A549 (cell line): Measurements from ENCODE around the gene ATP6V1F. TPM values are rescaled to one million over a fixed set of nuclear protein-coding genes. Genes with fewer than 3 reads are reported as not detected.

Experiments
- ATAC-seq, 2 experiments: fragments of 200-7000 bp in 1 of 2; fragments of >200 bp in 1 of 2; cut with Nextera tagmentation in 1 of 2; cut with Tn5 transposase in 1 of 2; 3 replicates each; pipeline versions ENCODE4 v1.8.0 to v1.9.1; 2018 to 2020; ENCODE audit warnings: mild to moderate bottlenecking in 1 of 2, moderate library complexity in 1 of 2
- CTCF ChIA-PET: fragments of 300-600 bp; sonication (Branson Sonifier 250); formaldehyde crosslinking; extraction: SDS; loops from one replicate; lab custom pipeline; 2021; ENCODE audit warnings: antibody characterized with exemption, inconsistent platforms; lab: Yijun Ruan, JAX
- POLR2A ChIA-PET: fragments of 350-600 bp; formaldehyde crosslinking; extraction: SDS; loops from one replicate; lab custom pipeline; 2021; ENCODE audit warnings: antibody characterized with exemption, inconsistent platforms; lab: Yijun Ruan, JAX
- DNase-seq, 2 experiments: peaks; one replicate each; pipeline versions ENCODE4 v3.0.0 to v3.0.0-alpha.2; 2011 to 2016; ENCODE audit warnings: low read depth in 1 of 2, low spot score in 1 of 2
- FAIRE-seq: peaks from 2 replicates; lab custom pipeline; 2011; peaks lifted over from hg19 to GRCh38; lab: Jason Lieb, UNC
- H3K27ac ChIP-seq, 2 experiments: fragments of >200 bp; sonication (Bioruptor Twin); formaldehyde crosslinking; 3 replicates each; pipeline ENCODE4 v1.5.1; 2016 to 2017
- H3K4me1 ChIP-seq: fragments of >200 bp; sonication (Bioruptor Twin); formaldehyde crosslinking; 3 replicates; pipeline ENCODE4 v1.6.1; 2016
- H3K4me2 ChIP-seq: fragments of >200 bp; sonication (Bioruptor Twin); formaldehyde crosslinking; 3 replicates; pipeline ENCODE4 v1.6.1; 2016
- H3K4me3 ChIP-seq: fragments of >200 bp; sonication (Bioruptor Twin); formaldehyde crosslinking; 3 replicates; pipeline ENCODE4 v1.5.1; 2016
- H3K9me3 ChIP-seq: fragments of >200 bp; sonication (Bioruptor Twin); formaldehyde crosslinking; 3 replicates; pipeline ENCODE4 v1.6.1; 2016
- CBX8 ChIP-seq: fragments of 200-600 bp; sonication (generic); IDR thresholded peaks from 2 replicates; pipeline ENCODE4 v1.6.1; 2016
- EHF ChIP-seq: fragments of 250-450 bp; sonication (Bioruptor Pico); IDR thresholded peaks from 2 replicates; pipeline ENCODE4 v1.5.0; 2020; ENCODE audit warnings: mild to moderate bottlenecking
- EHMT2 ChIP-seq: fragments of 200-600 bp; sonication (generic); IDR thresholded peaks from 2 replicates; pipeline ENCODE4 v1.6.1; 2016; ENCODE audit warnings: antibody characterized with exemption, low read depth, mild to moderate bottlenecking, moderate library complexity
- ESRRA ChIP-seq: fragments of 150-350 bp; IDR thresholded peaks from 2 replicates; pipeline ENCODE4 v1.6.1; 2014; ENCODE audit warnings: mild to moderate bottlenecking, low read length, borderline replicate concordance
- HEYL ChIP-seq: fragments of 250-450 bp; sonication (Bioruptor Pico); IDR thresholded peaks from 2 replicates; pipeline ENCODE4 v1.8.0; 2021; ENCODE audit warnings: mild to moderate bottlenecking, moderate library complexity
- HOXB5 ChIP-seq: fragments of 250-450 bp; sonication (Bioruptor Pico); IDR thresholded peaks from 2 replicates; pipeline ENCODE4 v1.5.0; 2020; ENCODE audit warnings: mild to moderate bottlenecking, moderate library complexity
- JUNB ChIP-seq: fragments of >200 bp; sonication (Bioruptor Twin); formaldehyde crosslinking; IDR thresholded peaks from 2 replicates; pipeline ENCODE4 v1.6.1; 2016
- KDM1A ChIP-seq: fragments of 200-600 bp; sonication (generic); IDR thresholded peaks from 2 replicates; pipeline ENCODE4 v1.6.1; 2016; ENCODE audit warnings: low read depth, mild to moderate bottlenecking
- KDM5A ChIP-seq: fragments of 200-600 bp; sonication (generic); IDR thresholded peaks from 2 replicates; pipeline ENCODE4 v1.6.1; 2016; ENCODE audit warnings: antibody characterized with exemption, mild to moderate bottlenecking
- MYC ChIP-seq: IDR thresholded peaks from 2 replicates; pipeline ENCODE4 v1.6.1; 2012; ENCODE audit warnings: mild to moderate bottlenecking, inconsistent platforms, low read length, improper control_type of control experiment, borderline replicate concordance
- NFE2L2 ChIP-seq: fragments of 150-350 bp; conservative IDR thresholded peaks from 2 replicates; pipeline ENCODE4 v1.6.1; 2014; ENCODE audit warnings: low read length
- NPAS2 ChIP-seq: fragments of 250-450 bp; sonication (Bioruptor Pico); IDR thresholded peaks from 2 replicates; pipeline ENCODE4 v1.8.0; 2022; ENCODE audit warnings: mild to moderate bottlenecking, moderate library complexity, borderline replicate concordance
- PHF8 ChIP-seq: fragments of 200-600 bp; sonication (generic); IDR thresholded peaks from 2 replicates; pipeline ENCODE4 v1.6.1; 2016; ENCODE audit warnings: low read depth, mild to moderate bottlenecking, antibody characterized with exemption, moderate library complexity, borderline replicate concordance
- RAD21 ChIP-seq, 2 experiments: fragments of >200 bp in 1 of 2; sonication (Bioruptor Twin) in 1 of 2; formaldehyde crosslinking in 1 of 2; IDR thresholded peaks in 1 of 2; conservative IDR thresholded peaks in 1 of 2; 2 replicates in 1 of 2; 3 replicates in 1 of 2; pipeline ENCODE4 v1.6.1; 2012 to 2018; ENCODE audit warnings: inconsistent platforms in 1 of 2
- RARB ChIP-seq: fragments of 250-450 bp; sonication (Bioruptor Pico); IDR thresholded peaks from 2 replicates; pipeline ENCODE4 v1.8.0; 2021; ENCODE audit warnings: mild to moderate bottlenecking, moderate library complexity
- SMC3 ChIP-seq: fragments of >200 bp; sonication (Bioruptor Twin); formaldehyde crosslinking; IDR thresholded peaks from 3 replicates; pipeline ENCODE4 v1.6.1; 2018; ENCODE audit warnings: inconsistent platforms
- TP53 ChIP-seq: fragments of 250-450 bp; sonication (Bioruptor Pico); IDR thresholded peaks from 2 replicates; pipeline ENCODE4 v1.5.0; 2021; ENCODE audit warnings: mild to moderate bottlenecking, moderate library complexity
- ZC3H11A ChIP-seq: fragments of 450-650 bp; IDR thresholded peaks from 2 replicates; pipeline ENCODE4 v1.6.1; 2014; ENCODE audit warnings: antibody characterized with exemption, mild to moderate bottlenecking
- ZNF302 ChIP-seq: fragments of 250-450 bp; sonication (Bioruptor Pico); IDR thresholded peaks from 2 replicates; pipeline ENCODE4 v1.9.0; 2021; ENCODE audit warnings: inconsistent platforms, mild to moderate bottlenecking, moderate library complexity
- WGBS: methylation state at CpG from one replicate; pipeline ENCODE4 v1.1.6; 2017; ENCODE audit errors: missing lambda C conversion rate; 5-methylcytosine and 5-hydroxymethylcytosine counted together
- polyA plus RNA-seq, 4 experiments: library from polyadenylated mRNA; depleted of rRNA in 3 of 4; stranded (reverse); fragments of >200 nt; fragmentation: RNase III in 1 of 4; extraction: RNeasy Plus Mini Kit Qiagen cat#74134 plus additional on column Dnase treatment in 1 of 4; gene quantifications; 2 replicates in 3 of 4; 3 replicates in 1 of 4; pipeline ENCODE4 v1.2.3, GENCODE V29; 2011 to 2017
- TF ChIP-seq, protein P1 (sequence below): fragments of >200 bp; sonication (Bioruptor Twin); formaldehyde crosslinking; IDR thresholded peaks from 3 replicates; pipeline ENCODE4 v1.5.1; 2016
- TF ChIP-seq, protein P2 (sequence below): fragments of 150-350 bp; IDR thresholded peaks from 2 replicates; pipeline ENCODE4 v1.6.1; 2014; ENCODE audit warnings: low read depth, mild to moderate bottlenecking, low read length
- TF ChIP-seq, protein P3 (sequence below): fragments of 200-600 bp; sonication (generic); IDR thresholded peaks from 2 replicates; pipeline ENCODE4 v1.6.1; 2016; ENCODE audit warnings: antibody characterized with exemption, mild to moderate bottlenecking, moderate library complexity

Gene ATP6V1F
- polyA plus RNA-seq, 2 of the 4 experiments (the other 2 are of a cell fraction) = 155 to 229 TPM

DNA sequence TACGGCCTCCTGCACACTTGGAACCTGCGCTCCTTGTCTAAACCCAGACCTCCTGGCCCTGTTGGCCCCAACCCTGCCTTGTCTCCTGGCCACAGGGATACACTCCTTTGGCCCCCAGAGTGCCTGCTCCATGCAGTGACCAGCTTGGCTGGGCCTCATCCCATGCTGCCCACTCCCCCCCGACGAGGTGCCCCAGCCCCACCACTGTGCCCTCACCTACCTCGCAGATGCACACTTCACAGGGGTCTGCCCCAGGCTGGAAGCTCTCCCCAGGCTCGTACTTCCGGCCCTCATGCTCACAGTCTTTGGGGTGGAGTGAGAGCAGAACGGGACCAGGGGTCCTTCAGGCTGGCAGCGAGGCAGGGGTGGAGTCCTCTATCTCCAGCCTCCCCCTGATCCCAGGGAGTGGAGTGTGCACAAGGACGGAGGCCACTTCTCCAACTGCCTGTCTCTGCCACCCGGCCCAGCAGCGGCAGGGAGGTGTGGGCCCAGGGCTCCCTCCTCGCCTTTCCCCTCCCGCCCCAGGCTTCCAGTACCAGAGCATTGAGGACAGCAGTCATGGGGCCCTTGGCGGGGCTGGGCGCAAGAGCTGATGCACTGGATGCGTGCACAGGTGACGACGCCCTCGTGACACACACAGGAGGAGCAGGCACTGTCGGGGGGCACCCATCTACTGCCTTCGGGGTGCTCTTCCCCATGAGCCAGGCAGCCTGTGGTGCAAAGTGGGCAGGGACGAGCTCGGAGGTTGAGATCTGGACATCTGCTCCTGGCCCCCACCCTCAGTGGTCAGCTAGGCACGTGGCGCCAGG lies 22.1 kb downstream of the ATP6V1F start (continued):
- TF ChIP-seq, protein P1, sequence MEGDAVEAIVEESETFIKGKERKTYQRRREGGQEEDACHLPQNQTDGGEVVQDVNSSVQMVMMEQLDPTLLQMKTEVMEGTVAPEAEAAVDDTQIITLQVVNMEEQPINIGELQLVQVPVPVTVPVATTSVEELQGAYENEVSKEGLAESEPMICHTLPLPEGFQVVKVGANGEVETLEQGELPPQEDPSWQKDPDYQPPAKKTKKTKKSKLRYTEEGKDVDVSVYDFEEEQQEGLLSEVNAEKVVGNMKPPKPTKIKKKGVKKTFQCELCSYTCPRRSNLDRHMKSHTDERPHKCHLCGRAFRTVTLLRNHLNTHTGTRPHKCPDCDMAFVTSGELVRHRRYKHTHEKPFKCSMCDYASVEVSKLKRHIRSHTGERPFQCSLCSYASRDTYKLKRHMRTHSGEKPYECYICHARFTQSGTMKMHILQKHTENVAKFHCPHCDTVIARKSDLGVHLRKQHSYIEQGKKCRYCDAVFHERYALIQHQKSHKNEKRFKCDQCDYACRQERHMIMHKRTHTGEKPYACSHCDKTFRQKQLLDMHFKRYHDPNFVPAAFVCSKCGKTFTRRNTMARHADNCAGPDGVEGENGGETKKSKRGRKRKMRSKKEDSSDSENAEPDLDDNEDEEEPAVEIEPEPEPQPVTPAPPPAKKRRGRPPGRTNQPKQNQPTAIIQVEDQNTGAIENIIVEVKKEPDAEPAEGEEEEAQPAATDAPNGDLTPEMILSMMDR = no peak
- no peak for TF ChIP-seq HOXB5 (CRISPR knock-in tag)
- TF ChIP-seq, protein P2, sequence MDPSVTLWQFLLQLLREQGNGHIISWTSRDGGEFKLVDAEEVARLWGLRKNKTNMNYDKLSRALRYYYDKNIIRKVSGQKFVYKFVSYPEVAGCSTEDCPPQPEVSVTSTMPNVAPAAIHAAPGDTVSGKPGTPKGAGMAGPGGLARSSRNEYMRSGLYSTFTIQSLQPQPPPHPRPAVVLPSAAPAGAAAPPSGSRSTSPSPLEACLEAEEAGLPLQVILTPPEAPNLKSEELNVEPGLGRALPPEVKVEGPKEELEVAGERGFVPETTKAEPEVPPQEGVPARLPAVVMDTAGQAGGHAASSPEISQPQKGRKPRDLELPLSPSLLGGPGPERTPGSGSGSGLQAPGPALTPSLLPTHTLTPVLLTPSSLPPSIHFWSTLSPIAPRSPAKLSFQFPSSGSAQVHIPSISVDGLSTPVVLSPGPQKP = no peak
- no peak for TF ChIP-seq ESRRA
- no peak for TF ChIP-seq ZC3H11A
- no peak for TF ChIP-seq NFE2L2
- no peak for TF ChIP-seq NPAS2

DNA sequence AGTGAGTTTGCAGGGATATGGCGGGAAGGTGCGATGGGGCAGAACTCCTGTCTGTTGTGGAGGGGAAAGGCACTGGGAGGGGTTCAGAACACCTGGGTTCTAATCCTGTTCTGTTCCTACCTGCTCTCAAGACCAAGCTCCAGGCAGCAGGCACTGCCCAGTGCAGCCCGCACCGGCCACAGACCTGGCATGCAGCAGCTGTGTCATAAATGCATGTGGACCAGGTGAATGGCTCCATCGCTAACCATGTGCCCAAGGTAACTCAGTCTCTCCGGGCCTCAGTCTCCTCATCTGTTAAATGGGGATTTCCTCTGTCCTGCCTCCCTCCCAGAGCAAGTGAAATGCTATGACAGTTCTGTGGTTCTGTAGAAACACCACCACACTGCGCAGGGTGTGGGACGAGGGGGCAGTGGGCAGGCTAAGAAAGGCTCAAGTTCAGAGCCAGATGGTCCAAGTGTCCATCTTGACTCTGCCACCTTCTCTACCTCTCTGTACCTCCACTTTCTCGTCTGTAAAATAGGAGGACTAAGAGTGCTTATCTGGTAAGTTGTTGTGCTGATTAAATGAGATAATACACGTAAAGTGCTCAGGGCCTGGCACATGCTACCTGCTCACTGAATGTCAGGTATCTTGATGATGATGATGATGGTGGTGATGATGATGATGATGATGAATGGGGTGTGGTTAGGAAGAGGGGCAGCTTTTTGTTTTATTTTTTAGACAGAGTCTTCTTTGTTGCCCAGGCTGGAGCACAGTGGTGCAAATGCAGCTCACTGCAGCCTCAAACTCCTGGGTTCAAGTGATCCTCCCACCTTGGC lies 22.9 kb downstream of the ATP6V1F start:
- DNase-seq = no peak
- 83% methylated on average over 10 of the region's 10 CpGs for WGBS
- H3K4me1 ChIP-seq = no peaks in the 10 kb centered on the region; the same call in 2 of the 3 replicates
- H3K9me3 ChIP-seq = no peaks in the 10 kb centered on the region
- no peak for FAIRE-seq
- no peak overlapping the region for H3K4me2 ChIP-seq
- H3K4me3 ChIP-seq = no peak overlapping the region
- ChIA-PET POLR2A (interaction anchor here (0.7 kb wide), 1 partner anchor 18 kb away, joined by 9 read pairs; no protein-coding TSS in a partner anchor), CTCF (interaction anchor here (0.7 to 9.4 kb wide), 8 partner anchors 9 to 541 kb away, joined by 3 to 225 read pairs (median 4); partner anchors contain the start of gene ATP6V1F)
- no peak overlapping the region for H3K27ac ChIP-seq
- ATAC-seq = no peak
- TF ChIP-seq ZNF302 (CRISPR knock-in tag) (no peak), JUNB (no peak), EHF (CRISPR knock-in tag) (no peak), SMC3 (no peak), CBX8 (no peak), HEYL (no peak), ZC3H11A (no peak), PHF8 (no peak), EHMT2 (no peak), RAD21 (conservative IDR thresholded peaks at IDR 0.05 in 1 of 2, IDR thresholded peaks at IDR 0.05 in 1 of 2) (no peak), KDM1A (no peak), RARB (no peak), MYC (no peak), NPAS2 (no peak), KDM5A (no peak), TP53 (no peak)
- TF ChIP-seq, protein P3, sequence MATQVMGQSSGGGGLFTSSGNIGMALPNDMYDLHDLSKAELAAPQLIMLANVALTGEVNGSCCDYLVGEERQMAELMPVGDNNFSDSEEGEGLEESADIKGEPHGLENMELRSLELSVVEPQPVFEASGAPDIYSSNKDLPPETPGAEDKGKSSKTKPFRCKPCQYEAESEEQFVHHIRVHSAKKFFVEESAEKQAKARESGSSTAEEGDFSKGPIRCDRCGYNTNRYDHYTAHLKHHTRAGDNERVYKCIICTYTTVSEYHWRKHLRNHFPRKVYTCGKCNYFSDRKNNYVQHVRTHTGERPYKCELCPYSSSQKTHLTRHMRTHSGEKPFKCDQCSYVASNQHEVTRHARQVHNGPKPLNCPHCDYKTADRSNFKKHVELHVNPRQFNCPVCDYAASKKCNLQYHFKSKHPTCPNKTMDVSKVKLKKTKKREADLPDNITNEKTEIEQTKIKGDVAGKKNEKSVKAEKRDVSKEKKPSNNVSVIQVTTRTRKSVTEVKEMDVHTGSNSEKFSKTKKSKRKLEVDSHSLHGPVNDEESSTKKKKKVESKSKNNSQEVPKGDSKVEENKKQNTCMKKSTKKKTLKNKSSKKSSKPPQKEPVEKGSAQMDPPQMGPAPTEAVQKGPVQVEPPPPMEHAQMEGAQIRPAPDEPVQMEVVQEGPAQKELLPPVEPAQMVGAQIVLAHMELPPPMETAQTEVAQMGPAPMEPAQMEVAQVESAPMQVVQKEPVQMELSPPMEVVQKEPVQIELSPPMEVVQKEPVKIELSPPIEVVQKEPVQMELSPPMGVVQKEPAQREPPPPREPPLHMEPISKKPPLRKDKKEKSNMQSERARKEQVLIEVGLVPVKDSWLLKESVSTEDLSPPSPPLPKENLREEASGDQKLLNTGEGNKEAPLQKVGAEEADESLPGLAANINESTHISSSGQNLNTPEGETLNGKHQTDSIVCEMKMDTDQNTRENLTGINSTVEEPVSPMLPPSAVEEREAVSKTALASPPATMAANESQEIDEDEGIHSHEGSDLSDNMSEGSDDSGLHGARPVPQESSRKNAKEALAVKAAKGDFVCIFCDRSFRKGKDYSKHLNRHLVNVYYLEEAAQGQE = no peak
